Measurements from ENCODE around the gene RSPH1. TPM values are rescaled to one million over a fixed set of nuclear protein-coding genes. Genes with fewer than 3 reads are reported as not detected.

RSPH1 gene
- total RNA-seq, 1 experiment from 2014 or later, result 0.31 TPM

- Mint-ChIP-seq H3K9me3 (peaks cover 3 to 6% of the 10 kb centered on the region in 2 experiments; a peak in 4 of 5 replicates), H3K36me3 (ENCODE audit: insufficient read depth in 1 of 3, low read depth in 3 of 3) (peaks cover 0 to 2% (median 0%) of the 10 kb centered on the region in 3 experiments; a peak in 1 of 7 replicates), H3K27me3 (ENCODE audit: low read depth) (peaks cover 1% of the 10 kb centered on the region; the same call in 1 of the 2 replicates), H3K4me3 (no peak overlapping the region; a peak in 1 of 5 replicates), H3K4me1 (peaks cover 16 to 17% of the 10 kb centered on the region in 2 experiments), H3K27ac (peak overlapping the region in 1 of 3 experiments; percentile 73; a peak in 1 of 7 replicates)
- Histone ChIP-seq H2AFZ (ENCODE audit: low read length) (no peak overlapping the region), H3K27me3 (ENCODE audit: insufficient read depth, low read length) (no peaks in the 10 kb centered on the region), H3K9me3 (ENCODE audit: control insufficient read depth, low read depth, low read length) (no peaks in the 10 kb centered on the region), H4K5ac (ENCODE audit: insufficient read length, low read depth, low read length) (no peak overlapping the region), H2BK12ac (ENCODE audit: insufficient read length, low read depth, low read length) (no peak overlapping the region), H3K27ac (ENCODE audit: insufficient read length, low read depth, low read length) (no peak overlapping the region), H3K4me2 (ENCODE audit: insufficient read depth, insufficient read length, low read length) (no peak overlapping the region), H3K4ac (ENCODE audit: low read depth, low read length) (no peak overlapping the region), H3K79me1 (ENCODE audit: insufficient read depth, low read depth, low read length, poor library complexity, severe bottlenecking) (no peaks in the 10 kb centered on the region), H2BK120ac (ENCODE audit: low read depth, low read length, poor library complexity, severe bottlenecking) (no peak overlapping the region), H4K8ac (replicated peaks; ENCODE audit: insufficient read length, low read depth, low read length) (no peak overlapping the region), H2BK15ac (ENCODE audit: low read depth, low read length) (no peak overlapping the region), H3K56ac (ENCODE audit: insufficient read length, low read depth, low read length) (no peak overlapping the region), H3K79me2 (ENCODE audit: insufficient read depth, low read length) (no peaks in the 10 kb centered on the region), H3K4me1 (ENCODE audit: insufficient read depth, low read length) (no peaks in the 10 kb centered on the region), H3K18ac (ENCODE audit: insufficient read length, low read depth, low read length) (no peak overlapping the region), H3K23ac (ENCODE audit: insufficient read length, low read depth, low read length) (no peak overlapping the region), H3K9ac (ENCODE audit: extremely low read depth, insufficient read length, low read length) (no peak overlapping the region), H2BK5ac (ENCODE audit: insufficient read length, low read length) (no peak overlapping the region), H3K23me2 (ENCODE audit: insufficient read length, low read depth, low read length, poor library complexity, severe bottlenecking) (no peaks in the 10 kb centered on the region), H2AK5ac (ENCODE audit: insufficient read length, low read length) (no peak overlapping the region), H4K20me1 (ENCODE audit: control insufficient read depth, insufficient read depth, insufficient read length) (no peaks in the 10 kb centered on the region), H4K91ac (ENCODE audit: insufficient read length, low read depth, low read length) (no peak overlapping the region), H2BK20ac (ENCODE audit: low read depth, low read length, poor library complexity, severe bottlenecking) (no peak overlapping the region), H3K14ac (ENCODE audit: insufficient read depth, low read length) (no peak overlapping the region; the same call in 1 of the 2 replicates), H3T11ph (ENCODE audit: low read length) (no peak overlapping the region)
- no peak for DNase-seq
- no CpG with 5 or more reads among the region's 19 CpGs for WGBS (ENCODE audit: extremely low coverage, insufficient read length, low lambda C conversion rate)
- no peak for TF ChIP-seq CTCF (conservative IDR thresholded peaks at IDR 0.05)
Measured at GRCh38 chr21:42453986-42454570, 41.9 kb downstream of the RSPH1 start.

Data from H9 (cell line).